ENCODE measurements around the gene COMMD3. TPM values are rescaled to one million over a fixed set of nuclear protein-coding genes. Genes with fewer than 3 reads are reported as not detected.

The COMMD3 gene
- total RNA-seq, 4 donors from 2014 or later: 17.2 to 28.2 (median 23.8) TPM

- Histone ChIP-seq H3K27me3 (peaks cover 0 to 4% of the 10 kb centered on the region in 2 donors), H3K36me3 (no peaks in the 10 kb centered on the region), H3K4me1 (no peaks in the 10 kb centered on the region), H3K9me3 (no peaks in the 10 kb centered on the region), H3K4me3 (no peak overlapping the region), H3K27ac (no peak overlapping the region)
- 89 to 91% methylated on average over 3 of the region's 3 CpGs for WGBS, 2 donors
- TF ChIP-seq CTCF (IDR thresholded peaks at IDR 0.05): no peak
- no peak for TF ChIP-seq EP300 (IDR thresholded peaks at IDR 0.05)
- TF ChIP-seq POLR2A (IDR thresholded peaks at IDR 0.05): no peak
- DNase-seq (ENCODE audit: low spot score in 2 of 2): no peak
These were observed 31.1 kb upstream of the COMMD3 start for GRCh38 chr10:22285130-22285529.

- H3K36me3 ChIP-seq: no peaks in the 10 kb centered on the region
- no peak for DNase-seq (ENCODE audit: low spot score in 2 of 2)
- WGBS, 2 donors: 77 to 79% methylated on average over 3 of the region's 3 CpGs
- no peak for TF ChIP-seq CTCF (IDR thresholded peaks at IDR 0.05)
- no peak for TF ChIP-seq EP300 (IDR thresholded peaks at IDR 0.05)
- TF ChIP-seq POLR2A (IDR thresholded peaks at IDR 0.05): no peak
- H3K27ac ChIP-seq: no peak overlapping the region
- no peaks in the 10 kb centered on the region for H3K27me3 ChIP-seq
- H3K4me1 ChIP-seq: no peaks in the 10 kb centered on the region
- H3K4me3 ChIP-seq: no peak overlapping the region
- no peaks in the 10 kb centered on the region for H3K9me3 ChIP-seq
These were observed 22.3 kb upstream of the COMMD3 start for GRCh38 chr10:22293747-22294404.

- WGBS, 2 donors: 42 to 49% methylated on average over 2 of the region's 2 CpGs
- no peaks in the 10 kb centered on the region for H3K4me1 ChIP-seq
- H3K27ac ChIP-seq: no peak overlapping the region
- DNase-seq (ENCODE audit: low spot score in 2 of 2): no peak
- H3K36me3 ChIP-seq: no peaks in the 10 kb centered on the region
- no peak overlapping the region for H3K4me3 ChIP-seq
- H3K27me3 ChIP-seq: no peaks in the 10 kb centered on the region
- TF ChIP-seq POLR2A (IDR thresholded peaks at IDR 0.05): no peak
- TF ChIP-seq EP300 (IDR thresholded peaks at IDR 0.05): no peak
- TF ChIP-seq CTCF (IDR thresholded peaks at IDR 0.05): no peak
- no peaks in the 10 kb centered on the region for H3K9me3 ChIP-seq
These were observed 21.5 kb upstream of the COMMD3 start for GRCh38 chr10:22294694-22295093.

- no peak for DNase-seq (ENCODE audit: low spot score in 2 of 2)
- no peak overlapping the region for H3K27ac ChIP-seq
- WGBS, 2 donors: 98 to 100% methylated on average over 4 of the region's 4 CpGs
- no peaks in the 10 kb centered on the region for H3K36me3 ChIP-seq
- H3K27me3 ChIP-seq: no peaks in the 10 kb centered on the region
- no peak overlapping the region for H3K4me3 ChIP-seq
- H3K4me1 ChIP-seq: no peaks in the 10 kb centered on the region
- H3K9me3 ChIP-seq: no peaks in the 10 kb centered on the region
- no peak for TF ChIP-seq POLR2A (IDR thresholded peaks at IDR 0.05)
These were observed 15.0 kb upstream of the COMMD3 start for GRCh38 chr10:22301193-22301592.

- TF ChIP-seq CTCF (IDR thresholded peaks at IDR 0.05) (no peak), POLR2A (IDR thresholded peaks at IDR 0.05) (no peak), EP300 (IDR thresholded peaks at IDR 0.05) (no peak)
These were observed 12.7 kb upstream of the COMMD3 start for GRCh38 chr10:22303461-22303860.

More at GRCh38 chr10:22303461-22303860, 12.7 kb upstream of the COMMD3 start:
- Histone ChIP-seq H3K27me3 (no peaks in the 10 kb centered on the region), H3K9me3 (no peaks in the 10 kb centered on the region), H3K36me3 (no peaks in the 10 kb centered on the region), H3K27ac (no peak overlapping the region), H3K4me3 (no peak overlapping the region), H3K4me1 (no peaks in the 10 kb centered on the region)
- no peak for DNase-seq (ENCODE audit: low spot score in 2 of 2)
- WGBS, 2 donors: 85 to 94% methylated on average over 3 of the region's 3 CpGs
